ENCODE data around the gene TMEM39B.
"Not testable (repeated sequence)": the region's sequence is repeated elsewhere in the genome, so short reads cannot be mapped to it uniquely, and the experiment has no call there.

The TMEM39B gene

GRCh38 chr1:32060914-32061313 is 11.8 kb upstream of the TMEM39B start:
- H2BK120ac ChIP-seq (ENCODE audit: low read depth, low read length), result no peak overlapping the region
- peaks cover 1% of the 10 kb centered on the region for H3K79me1 ChIP-seq (ENCODE audit: low read length)
- H3K27ac ChIP-seq (ENCODE audit: low read depth, low read length), result no peak overlapping the region
- peak; percentile 63 for DNase-seq
- H3K79me2 ChIP-seq (ENCODE audit: control insufficient read depth, insufficient read depth, low read length), result no peaks in the 10 kb centered on the region
- H3K56ac ChIP-seq (ENCODE audit: low read length), result no peak overlapping the region
- no peak overlapping the region for H3K4me2 ChIP-seq (ENCODE audit: low read length)
- H3K4me1 ChIP-seq (ENCODE audit: control insufficient read depth, low read depth, low read length), result peaks cover 4% of the 10 kb centered on the region
- H3K4me3 ChIP-seq (ENCODE audit: low read length), result no peak overlapping the region
- H2AK5ac ChIP-seq (ENCODE audit: low read length), result no peak overlapping the region
- peaks cover 13% of the 10 kb centered on the region for H3K36me3 ChIP-seq (ENCODE audit: control insufficient read depth, insufficient read depth, low read length)
- H3K9ac ChIP-seq (ENCODE audit: low read length), result no peak overlapping the region
- H4K8ac ChIP-seq (ENCODE audit: low read depth, low read length), result no peak overlapping the region
- H3K4ac ChIP-seq (ENCODE audit: low read depth, low read length), result no peak overlapping the region
- H3K27me3 ChIP-seq (ENCODE audit: insufficient read depth, low read length, poor library complexity), result no peaks in the 10 kb centered on the region
- H4K5ac ChIP-seq (ENCODE audit: low read length), result no peak overlapping the region
- no peak overlapping the region for H2BK5ac ChIP-seq (ENCODE audit: low read length)
- H3K18ac ChIP-seq (ENCODE audit: low read length), result no peak overlapping the region
- H3K23ac ChIP-seq (ENCODE audit: low read length), result peak overlapping the region; percentile 4
- no peak overlapping the region for H2BK15ac ChIP-seq (replicated peaks; ENCODE audit: low read depth)

GRCh38 chr1:32062867-32063230 is 9.9 kb upstream of the TMEM39B start:
- Histone ChIP-seq H3K4me3 (ENCODE audit: low read length) (no peak overlapping the region), H3K36me3 (ENCODE audit: control insufficient read depth, insufficient read depth, low read length) (peaks cover 12% of the 10 kb centered on the region), H2AK5ac (ENCODE audit: low read length) (no peak overlapping the region), H2BK5ac (ENCODE audit: low read length) (no peak overlapping the region), H2BK15ac (replicated peaks; ENCODE audit: low read depth) (no peak overlapping the region), H3K56ac (ENCODE audit: low read length) (peak overlapping the region; percentile 31), H4K5ac (ENCODE audit: low read length) (no peak overlapping the region), H3K27ac (ENCODE audit: low read depth, low read length) (peak overlapping the region; percentile 9), H3K18ac (ENCODE audit: low read length) (no peak overlapping the region), H3K79me2 (ENCODE audit: control insufficient read depth, insufficient read depth, low read length) (no peaks in the 10 kb centered on the region), H3K4ac (ENCODE audit: low read depth, low read length) (no peak overlapping the region), H3K23ac (ENCODE audit: low read length) (no peak overlapping the region), H2BK120ac (ENCODE audit: low read depth, low read length) (no peak overlapping the region), H3K4me2 (ENCODE audit: low read length) (no peak overlapping the region), H3K9ac (ENCODE audit: low read length) (peak overlapping the region; percentile 44), H3K79me1 (ENCODE audit: low read length) (no peaks in the 10 kb centered on the region), H4K8ac (ENCODE audit: low read depth, low read length) (no peak overlapping the region), H3K4me1 (ENCODE audit: control insufficient read depth, low read depth, low read length) (peaks cover 4% of the 10 kb centered on the region), H3K27me3 (ENCODE audit: insufficient read depth, low read length, poor library complexity) (no peaks in the 10 kb centered on the region)
- WGBS (ENCODE audit: extremely low coverage, insufficient coverage, low lambda C conversion rate), result no CpG with 5 or more reads among the region's 4 CpGs
- no peak for DNase-seq

DNA sequence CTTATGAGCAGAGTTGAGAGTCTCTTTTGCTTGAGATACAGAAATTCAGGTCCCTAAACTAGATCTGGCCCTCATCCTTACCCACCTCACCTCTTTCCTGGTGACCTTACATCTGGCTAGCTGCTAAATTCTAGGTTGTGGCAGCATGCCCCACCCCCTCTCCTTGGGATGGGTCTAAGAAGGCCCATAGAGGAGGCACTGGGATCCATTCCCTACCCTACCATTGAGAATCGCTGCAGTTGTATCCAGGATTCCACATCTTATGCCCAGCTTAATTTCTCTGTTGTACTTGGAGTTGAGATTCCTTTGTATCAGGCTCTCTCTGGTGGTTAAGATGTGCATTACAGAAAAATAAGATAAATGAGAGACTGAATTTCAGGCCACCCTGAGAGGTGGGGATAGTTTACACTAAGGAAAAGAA is 9.5 kb upstream of the TMEM39B start:
- DNase-seq, result peak; percentile 79
- Histone ChIP-seq H3K36me3 (ENCODE audit: control insufficient read depth, insufficient read depth, low read length) (peaks cover 12% of the 10 kb centered on the region), H3K56ac (ENCODE audit: low read length) (no peak overlapping the region), H3K9ac (ENCODE audit: low read length) (peak overlapping the region; percentile 3), H3K79me2 (ENCODE audit: control insufficient read depth, insufficient read depth, low read length) (no peaks in the 10 kb centered on the region), H3K4me1 (ENCODE audit: control insufficient read depth, low read depth, low read length) (peaks cover 4% of the 10 kb centered on the region), H3K4me2 (ENCODE audit: low read length) (no peak overlapping the region), H3K4me3 (ENCODE audit: low read length) (no peak overlapping the region), H3K27ac (ENCODE audit: low read depth, low read length) (no peak overlapping the region), H2BK15ac (replicated peaks; ENCODE audit: low read depth) (no peak overlapping the region), H4K8ac (ENCODE audit: low read depth, low read length) (no peak overlapping the region), H2BK120ac (ENCODE audit: low read depth, low read length) (no peak overlapping the region), H3K23ac (ENCODE audit: low read length) (no peak overlapping the region), H3K79me1 (ENCODE audit: low read length) (no peaks in the 10 kb centered on the region), H4K5ac (ENCODE audit: low read length) (no peak overlapping the region), H3K18ac (ENCODE audit: low read length) (no peak overlapping the region), H3K27me3 (ENCODE audit: insufficient read depth, low read length, poor library complexity) (no peaks in the 10 kb centered on the region), H3K4ac (ENCODE audit: low read depth, low read length) (no peak overlapping the region), H2AK5ac (ENCODE audit: low read length) (no peak overlapping the region), H2BK5ac (ENCODE audit: low read length) (no peak overlapping the region)
- WGBS (ENCODE audit: extremely low coverage, insufficient coverage, low lambda C conversion rate), result no CpG with 5 or more reads among the region's 1 CpG

DNA sequence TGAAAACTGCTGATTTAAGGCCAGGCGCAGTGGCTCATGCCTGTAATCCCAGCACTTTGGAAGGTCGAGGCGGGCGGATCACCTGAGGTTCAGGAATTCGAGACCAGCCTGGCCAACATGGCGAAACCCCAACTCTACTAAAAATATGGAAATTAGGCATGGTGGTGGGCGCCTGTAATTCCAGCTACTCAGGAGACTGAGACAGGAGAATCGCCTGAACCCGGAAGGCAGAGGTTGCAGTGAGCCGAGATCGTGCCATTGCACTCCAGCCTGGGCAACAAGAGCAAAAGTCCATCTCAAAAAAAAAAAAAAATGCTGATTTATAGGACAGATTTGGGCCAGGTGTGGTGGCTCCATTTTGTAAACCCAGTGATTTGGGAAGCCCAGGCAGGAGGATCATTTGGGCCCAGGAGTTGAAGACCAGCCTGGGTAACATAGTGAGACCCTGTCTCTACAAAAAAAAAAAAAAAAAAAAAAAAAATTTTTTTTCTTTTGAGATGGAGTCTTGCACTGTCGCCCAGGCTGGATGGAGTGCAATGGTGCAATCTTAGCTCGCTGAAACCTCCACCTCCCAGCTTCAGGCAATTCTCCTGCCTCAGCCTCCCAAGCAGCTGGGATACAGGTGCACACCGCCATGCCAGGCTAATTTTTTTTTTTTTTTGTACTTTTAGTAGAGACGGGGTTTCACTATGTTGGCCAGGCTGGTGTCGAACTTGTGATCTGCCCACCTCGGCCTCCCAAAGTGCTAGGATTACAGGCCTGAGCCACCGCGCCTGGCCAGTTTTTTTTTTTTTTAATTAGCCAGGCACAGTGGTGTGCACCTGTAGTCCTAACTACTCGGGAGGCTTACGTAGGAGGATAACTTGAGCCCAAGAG is 6.9 kb upstream of the TMEM39B start:
- not testable (repeated sequence) for H3K27ac ChIP-seq (ENCODE audit: low read depth, low read length); H3K36me3 ChIP-seq (ENCODE audit: control insufficient read depth, insufficient read depth, low read length); DNase-seq

GRCh38 chr1:32066489-32066873 is 6.3 kb upstream of the TMEM39B start:
- DNase-seq, result peak; percentile 53
- Histone ChIP-seq H3K36me3 (ENCODE audit: control insufficient read depth, insufficient read depth, low read length) (peaks cover 1% of the 10 kb centered on the region), H3K27ac (ENCODE audit: low read depth, low read length) (no peak overlapping the region)

More for the DNA sequence above, 6.9 kb upstream of the TMEM39B start:
- H3K9ac ChIP-seq (ENCODE audit: low read length); H3K79me2 ChIP-seq (ENCODE audit: control insufficient read depth, insufficient read depth, low read length); H4K8ac ChIP-seq (ENCODE audit: low read depth, low read length); H3K4me2 ChIP-seq (ENCODE audit: low read length); H3K18ac ChIP-seq (ENCODE audit: low read length); H3K23ac ChIP-seq (ENCODE audit: low read length); H3K56ac ChIP-seq (ENCODE audit: low read length); H3K79me1 ChIP-seq (ENCODE audit: low read length); H3K4ac ChIP-seq (ENCODE audit: low read depth, low read length); H3K4me1 ChIP-seq (ENCODE audit: control insufficient read depth, low read depth, low read length); H2AK5ac ChIP-seq (ENCODE audit: low read length); H3K4me3 ChIP-seq (ENCODE audit: low read length); H2BK120ac ChIP-seq (ENCODE audit: low read depth, low read length); H2BK15ac ChIP-seq (replicated peaks; ENCODE audit: low read depth); H4K5ac ChIP-seq (ENCODE audit: low read length); H3K27me3 ChIP-seq (ENCODE audit: insufficient read depth, low read length, poor library complexity); H2BK5ac ChIP-seq (ENCODE audit: low read length): not testable (repeated sequence)
- no CpG with 5 or more reads among the region's 21 CpGs for WGBS (ENCODE audit: extremely low coverage, insufficient coverage, low lambda C conversion rate)

More at GRCh38 chr1:32066489-32066873, 6.3 kb upstream of the TMEM39B start:
- Histone ChIP-seq H3K18ac (ENCODE audit: low read length) (no peak overlapping the region), H3K4me2 (ENCODE audit: low read length) (no peak overlapping the region), H3K9ac (ENCODE audit: low read length) (no peak overlapping the region), H4K5ac (ENCODE audit: low read length) (no peak overlapping the region), H4K8ac (ENCODE audit: low read depth, low read length) (no peak overlapping the region), H3K79me2 (ENCODE audit: control insufficient read depth, insufficient read depth, low read length) (no peaks in the 10 kb centered on the region), H2BK15ac (replicated peaks; ENCODE audit: low read depth) (no peak overlapping the region), H3K56ac (ENCODE audit: low read length) (no peak overlapping the region), H2BK5ac (ENCODE audit: low read length) (no peak overlapping the region), H3K4ac (ENCODE audit: low read depth, low read length) (no peak overlapping the region), H3K79me1 (ENCODE audit: low read length) (no peaks in the 10 kb centered on the region), H3K27me3 (ENCODE audit: insufficient read depth, low read length, poor library complexity) (no peaks in the 10 kb centered on the region), H3K4me3 (ENCODE audit: low read length) (no peak overlapping the region), H3K23ac (ENCODE audit: low read length) (no peak overlapping the region), H2BK120ac (ENCODE audit: low read depth, low read length) (no peak overlapping the region), H3K4me1 (ENCODE audit: control insufficient read depth, low read depth, low read length) (peaks cover 7% of the 10 kb centered on the region), H2AK5ac (ENCODE audit: low read length) (no peak overlapping the region)
- no CpG with 5 or more reads among the region's 4 CpGs for WGBS (ENCODE audit: extremely low coverage, insufficient coverage, low lambda C conversion rate)

Data from mesendoderm (in vitro differentiated cells).